ENCODE results near the gene ZNF234. TPM values are rescaled to one million over a fixed set of nuclear protein-coding genes. Genes with fewer than 3 reads are reported as not detected.

Gene ZNF234
- total RNA-seq, 2 donors from 2014 or later = 6.4 to 8.7 TPM

DNA sequence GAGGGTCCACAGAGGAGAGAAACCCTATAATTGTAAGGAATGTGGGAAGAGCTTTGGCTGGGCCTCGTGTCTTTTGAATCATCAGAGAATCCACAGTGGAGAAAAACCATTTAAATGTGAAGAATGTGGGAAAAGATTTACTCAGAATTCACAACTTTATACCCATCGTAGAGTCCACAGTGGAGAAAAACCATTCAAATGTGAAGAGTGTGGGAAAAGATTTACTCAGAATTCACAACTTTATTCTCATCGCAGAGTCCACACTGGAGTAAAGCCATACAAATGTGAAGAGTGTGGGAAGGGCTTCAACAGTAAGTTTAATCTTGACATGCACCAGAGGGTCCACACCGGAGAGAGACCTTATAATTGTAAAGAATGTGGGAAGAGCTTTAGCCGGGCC lies 9.4 kb upstream of the ZNF234 start:
- Histone ChIP-seq H3K4me3 (no peak overlapping the region), H3K36me3 (peaks cover 50% of the 10 kb centered on the region), H3K27ac (no peak overlapping the region), H3K4me1 (ENCODE audit: control insufficient read depth in 1 of 2, low read depth in 2 of 2) (no peaks in the 10 kb centered on the region), H3K9me3 (peaks cover 88% of the 10 kb centered on the region), H3K27me3 (replicated peaks; ENCODE audit: insufficient read depth) (no peaks in the 10 kb centered on the region)
- TF ChIP-seq CTCF (IDR thresholded peaks at IDR 0.05) = no peak
- ATAC-seq (ENCODE audit: insufficient number of reproducible peaks, low FRiP score, low read depth) (no peak), DNase-seq (ENCODE audit: low spot score) (no peak)

DNA sequence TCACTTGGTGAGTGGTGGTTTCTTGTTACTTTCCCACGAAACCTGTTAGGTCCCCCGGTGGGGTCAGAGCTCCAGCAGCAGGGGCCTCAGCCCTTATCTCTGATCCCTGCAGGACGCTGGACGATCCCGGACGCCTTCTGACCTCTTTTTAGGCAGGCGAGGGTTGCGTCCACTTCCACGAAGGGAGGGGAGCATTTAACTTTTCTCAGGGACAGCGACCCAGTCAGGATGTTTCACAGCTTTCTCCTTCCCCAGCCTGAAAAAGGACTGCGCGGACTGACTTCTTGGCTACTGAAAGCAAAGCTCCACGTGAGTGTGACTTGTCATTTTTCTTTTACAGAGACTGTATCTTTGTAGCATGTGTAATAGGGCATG lies 692 bp downstream of the ZNF234 start:
- no peaks in the 10 kb centered on the region for H3K27me3 ChIP-seq (replicated peaks; ENCODE audit: insufficient read depth)
- H3K9me3 ChIP-seq = no peaks in the 10 kb centered on the region
- H3K4me1 ChIP-seq (ENCODE audit: control insufficient read depth in 1 of 2, low read depth in 2 of 2) = peaks cover 9 to 17% of the 10 kb centered on the region in 2 donors
- H3K36me3 ChIP-seq = peaks cover 22% of the 10 kb centered on the region
- peak overlapping the region; percentile 95 for H3K4me3 ChIP-seq
- peak overlapping the region in 1 of 2 donors; percentile 74 for H3K27ac ChIP-seq
- ATAC-seq (ENCODE audit: insufficient number of reproducible peaks, low FRiP score, low read depth) (no peak), DNase-seq (ENCODE audit: low spot score) (no peak)
- no peak for TF ChIP-seq CTCF (IDR thresholded peaks at IDR 0.05)

- DNase-seq (ENCODE audit: low spot score) (no peak), ATAC-seq (ENCODE audit: insufficient number of reproducible peaks, low FRiP score, low read depth) (no peak)
- Histone ChIP-seq H3K4me3 (no peak overlapping the region), H3K27me3 (replicated peaks; ENCODE audit: insufficient read depth) (no peaks in the 10 kb centered on the region), H3K4me1 (ENCODE audit: control insufficient read depth in 1 of 2, low read depth in 2 of 2) (no peaks in the 10 kb centered on the region), H3K9me3 (peaks cover 13% of the 10 kb centered on the region), H3K27ac (no peak overlapping the region), H3K36me3 (peaks cover 80% of the 10 kb centered on the region)
- no peak for TF ChIP-seq CTCF (IDR thresholded peaks at IDR 0.05)
Measured at GRCh38 chr19:44149776-44150175, 8.4 kb downstream of the ZNF234 start.

DNA sequence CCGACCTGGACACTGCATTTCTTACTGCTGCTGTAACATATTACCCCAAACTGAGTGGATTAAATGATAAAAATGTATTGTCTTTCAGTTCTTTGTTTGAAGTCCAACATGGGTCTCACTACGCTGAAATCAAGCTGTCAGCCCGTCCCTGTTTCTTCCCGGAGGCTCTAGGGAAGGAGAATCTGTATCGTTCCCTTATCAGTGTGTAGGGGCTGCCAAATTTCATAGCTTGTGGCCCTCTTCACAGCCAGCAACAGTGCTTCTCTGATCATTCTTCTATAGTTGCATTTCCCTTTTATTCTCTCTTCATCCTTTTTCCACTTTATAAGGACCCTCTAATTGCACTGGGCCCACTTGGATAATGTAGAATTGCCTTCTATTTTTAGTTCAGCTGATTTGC lies 10.1 kb downstream of the ZNF234 start:
- no peaks in the 10 kb centered on the region for H3K4me1 ChIP-seq (ENCODE audit: control insufficient read depth in 1 of 2, low read depth in 2 of 2)
- no peaks in the 10 kb centered on the region for H3K27me3 ChIP-seq (replicated peaks; ENCODE audit: insufficient read depth)
- peaks cover 30% of the 10 kb centered on the region for H3K9me3 ChIP-seq
- DNase-seq (ENCODE audit: low spot score) (no peak), ATAC-seq (ENCODE audit: insufficient number of reproducible peaks, low FRiP score, low read depth) (no peak)
- TF ChIP-seq CTCF (IDR thresholded peaks at IDR 0.05) = no peak
- H3K36me3 ChIP-seq = peaks cover 75% of the 10 kb centered on the region
- no peak overlapping the region for H3K27ac ChIP-seq
- no peak overlapping the region for H3K4me3 ChIP-seq

DNA sequence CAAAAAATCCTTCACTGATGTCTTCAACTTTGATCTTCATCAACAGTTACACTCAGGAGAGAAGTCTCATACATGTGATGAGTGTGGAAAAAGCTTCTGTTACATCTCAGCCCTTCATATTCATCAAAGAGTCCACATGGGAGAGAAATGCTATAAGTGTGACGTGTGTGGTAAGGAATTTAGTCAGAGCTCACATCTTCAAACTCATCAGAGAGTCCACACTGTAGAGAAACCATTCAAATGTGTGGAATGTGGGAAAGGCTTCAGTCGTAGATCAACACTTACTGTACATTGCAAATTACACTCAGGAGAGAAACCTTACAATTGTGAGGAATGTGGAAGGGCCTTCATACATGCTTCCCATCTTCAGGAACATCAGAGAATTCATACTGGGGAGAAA lies 15.1 kb downstream of the ZNF234 start:
- Histone ChIP-seq H3K36me3 (peaks cover 47% of the 10 kb centered on the region), H3K27ac (no peak overlapping the region), H3K4me1 (ENCODE audit: control insufficient read depth in 1 of 2, low read depth in 2 of 2) (no peaks in the 10 kb centered on the region), H3K4me3 (no peak overlapping the region), H3K9me3 (peaks cover 79% of the 10 kb centered on the region), H3K27me3 (replicated peaks; ENCODE audit: insufficient read depth) (no peaks in the 10 kb centered on the region)
- DNase-seq (ENCODE audit: low spot score) = no peak
- no peak for TF ChIP-seq CTCF (IDR thresholded peaks at IDR 0.05)
- ATAC-seq (ENCODE audit: insufficient number of reproducible peaks, low FRiP score, low read depth) = no peak

All from thoracic aorta (tissue), 2 donors.